Measurements from ENCODE around the gene KCNF1. TPM values are rescaled to one million over a fixed set of nuclear protein-coding genes. Genes with fewer than 3 reads are reported as not detected.

The KCNF1 gene
- total and polyA plus RNA-seq, 2 donors (not counting 1 experiment from before 2014, with no cell fraction given) = 0.22 to 2.6 TPM

GRCh38 chr2:10960606-10961489 is 49.1 kb downstream of the KCNF1 start:
- no peaks in the 10 kb centered on the region for H3K79me2 ChIP-seq (ENCODE audit: control insufficient read depth, insufficient read depth, low read length)
- no peak overlapping the region for H3K27ac ChIP-seq (ENCODE audit: insufficient read depth, low read length)
- H3K4me2 ChIP-seq (ENCODE audit: extremely low read depth, insufficient read depth, low read length) = no peak overlapping the region
- no peaks in the 10 kb centered on the region for H3K9me3 ChIP-seq (ENCODE audit: control insufficient read depth, insufficient read depth, low read depth, low read length)
- H3K27me3 ChIP-seq (ENCODE audit: control insufficient read depth, insufficient read depth, low read length) = no peaks in the 10 kb centered on the region
- H3K36me3 ChIP-seq (ENCODE audit: control insufficient read depth, insufficient read depth, low read length) = no peaks in the 10 kb centered on the region
- no peak overlapping the region for H3K9ac ChIP-seq (ENCODE audit: insufficient read depth, low read length)
- peaks cover 17% of the 10 kb centered on the region for H3K4me1 ChIP-seq (ENCODE audit: control insufficient read depth, extremely low read depth, insufficient read depth, low read length)
- H4K20me1 ChIP-seq (ENCODE audit: control insufficient read depth, extremely low read depth, insufficient read depth, low read length) = no peaks in the 10 kb centered on the region
- no peak overlapping the region for H3K4me3 ChIP-seq (replicated peaks in 1 of 4; ENCODE audit: control extremely low read depth in 1 of 4, insufficient read depth in 1 of 4, low read depth in 3 of 4, low read length in 4 of 4)
- TF ChIP-seq EZH2 (IDR thresholded peaks at IDR 0.05; ENCODE audit: low read length, missing control alignments) (no peak), CTCF (conservative IDR thresholded peaks at IDR 0.05 in 1 of 2, IDR thresholded peaks at IDR 0.05 in 1 of 2; ENCODE audit: low read depth in 1 of 2, low read length in 2 of 2) (no peak)
- no peak for DNase-seq (ENCODE audit: low read depth in 2 of 2)
- H2AFZ ChIP-seq (ENCODE audit: low read length) = no peak overlapping the region

GRCh38 chr2:10961490-10961875 is 49.7 kb downstream of the KCNF1 start:
- Histone ChIP-seq H3K4me1 (ENCODE audit: control insufficient read depth, extremely low read depth, insufficient read depth, low read length) (peaks cover 17% of the 10 kb centered on the region), H3K36me3 (ENCODE audit: control insufficient read depth, insufficient read depth, low read length) (no peaks in the 10 kb centered on the region), H3K79me2 (ENCODE audit: control insufficient read depth, insufficient read depth, low read length) (no peaks in the 10 kb centered on the region), H3K27ac (ENCODE audit: insufficient read depth, low read length) (no peak overlapping the region), H4K20me1 (ENCODE audit: control insufficient read depth, extremely low read depth, insufficient read depth, low read length) (no peaks in the 10 kb centered on the region), H3K9ac (ENCODE audit: insufficient read depth, low read length) (no peak overlapping the region), H3K27me3 (ENCODE audit: control insufficient read depth, insufficient read depth, low read length) (no peaks in the 10 kb centered on the region), H3K9me3 (ENCODE audit: control insufficient read depth, insufficient read depth, low read depth, low read length) (no peaks in the 10 kb centered on the region), H3K4me3 (replicated peaks in 1 of 4; ENCODE audit: control extremely low read depth in 1 of 4, insufficient read depth in 1 of 4, low read depth in 3 of 4, low read length in 4 of 4) (no peak overlapping the region), H3K4me2 (ENCODE audit: extremely low read depth, insufficient read depth, low read length) (no peak overlapping the region), H2AFZ (ENCODE audit: low read length) (no peak overlapping the region)
- no peak for TF ChIP-seq EZH2 (IDR thresholded peaks at IDR 0.05; ENCODE audit: low read length, missing control alignments)
- no peak for TF ChIP-seq CTCF (conservative IDR thresholded peaks at IDR 0.05 in 1 of 2, IDR thresholded peaks at IDR 0.05 in 1 of 2; ENCODE audit: low read depth in 1 of 2, low read length in 2 of 2)
- no peak for DNase-seq (ENCODE audit: low read depth in 2 of 2)

GRCh38 chr2:10962004-10962403 is 50.3 kb downstream of the KCNF1 start:
- H3K27me3 ChIP-seq (ENCODE audit: control insufficient read depth, insufficient read depth, low read length) = no peaks in the 10 kb centered on the region
- H4K20me1 ChIP-seq (ENCODE audit: control insufficient read depth, extremely low read depth, insufficient read depth, low read length) = no peaks in the 10 kb centered on the region
- no peak overlapping the region for H2AFZ ChIP-seq (ENCODE audit: low read length)
- no peak overlapping the region for H3K9ac ChIP-seq (ENCODE audit: insufficient read depth, low read length)
- no peak for TF ChIP-seq EZH2 (IDR thresholded peaks at IDR 0.05; ENCODE audit: low read length, missing control alignments)
- TF ChIP-seq CTCF (conservative IDR thresholded peaks at IDR 0.05 in 1 of 2, IDR thresholded peaks at IDR 0.05 in 1 of 2; ENCODE audit: low read depth in 1 of 2, low read length in 2 of 2) = no peak
- no peaks in the 10 kb centered on the region for H3K79me2 ChIP-seq (ENCODE audit: control insufficient read depth, insufficient read depth, low read length)
- no peak overlapping the region for H3K4me3 ChIP-seq (replicated peaks in 1 of 4; ENCODE audit: control extremely low read depth in 1 of 4, insufficient read depth in 1 of 4, low read depth in 3 of 4, low read length in 4 of 4)
- no peak overlapping the region for H3K4me2 ChIP-seq (ENCODE audit: extremely low read depth, insufficient read depth, low read length)
- H3K36me3 ChIP-seq (ENCODE audit: control insufficient read depth, insufficient read depth, low read length) = no peaks in the 10 kb centered on the region
- H3K4me1 ChIP-seq (ENCODE audit: control insufficient read depth, extremely low read depth, insufficient read depth, low read length) = peaks cover 17% of the 10 kb centered on the region
- no peaks in the 10 kb centered on the region for H3K9me3 ChIP-seq (ENCODE audit: control insufficient read depth, insufficient read depth, low read depth, low read length)
- H3K27ac ChIP-seq (ENCODE audit: insufficient read depth, low read length) = no peak overlapping the region
- DNase-seq (ENCODE audit: low read depth in 2 of 2) = no peak
